GM19397 (cell line): Measurements from ENCODE around the gene SSC5D.

Experiments
- ATAC-seq: cut with Tn5 transposase; IDR thresholded peaks from one replicate; pipeline ENCODE4 v1.9.1; 2021; ENCODE audit warnings: mild to moderate bottlenecking, moderate library complexity; ENCODE audit not compliant: unreplicated experiment

Gene SSC5D

DNA sequence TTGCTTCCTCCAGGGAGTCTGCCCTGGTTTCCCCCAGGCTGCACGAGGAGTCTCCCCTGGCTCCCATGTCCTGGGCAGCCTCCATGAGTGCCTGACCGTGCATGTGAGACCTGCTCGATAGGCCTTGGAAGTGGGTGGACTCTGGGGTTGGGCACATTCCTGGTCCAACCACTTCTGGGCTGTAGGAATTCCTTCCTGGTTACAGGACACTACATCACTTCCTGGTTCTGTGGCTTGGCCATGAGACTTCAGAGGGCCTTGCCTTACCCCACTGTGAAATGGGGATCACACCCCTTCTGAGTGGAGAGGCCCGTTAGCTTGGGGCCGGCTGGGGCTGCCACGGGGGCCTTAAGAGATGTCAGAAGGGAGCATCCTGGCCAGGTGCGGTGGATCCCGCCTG lies 15.8 kb upstream of the SSC5D start:
- no peak for ATAC-seq

DNA sequence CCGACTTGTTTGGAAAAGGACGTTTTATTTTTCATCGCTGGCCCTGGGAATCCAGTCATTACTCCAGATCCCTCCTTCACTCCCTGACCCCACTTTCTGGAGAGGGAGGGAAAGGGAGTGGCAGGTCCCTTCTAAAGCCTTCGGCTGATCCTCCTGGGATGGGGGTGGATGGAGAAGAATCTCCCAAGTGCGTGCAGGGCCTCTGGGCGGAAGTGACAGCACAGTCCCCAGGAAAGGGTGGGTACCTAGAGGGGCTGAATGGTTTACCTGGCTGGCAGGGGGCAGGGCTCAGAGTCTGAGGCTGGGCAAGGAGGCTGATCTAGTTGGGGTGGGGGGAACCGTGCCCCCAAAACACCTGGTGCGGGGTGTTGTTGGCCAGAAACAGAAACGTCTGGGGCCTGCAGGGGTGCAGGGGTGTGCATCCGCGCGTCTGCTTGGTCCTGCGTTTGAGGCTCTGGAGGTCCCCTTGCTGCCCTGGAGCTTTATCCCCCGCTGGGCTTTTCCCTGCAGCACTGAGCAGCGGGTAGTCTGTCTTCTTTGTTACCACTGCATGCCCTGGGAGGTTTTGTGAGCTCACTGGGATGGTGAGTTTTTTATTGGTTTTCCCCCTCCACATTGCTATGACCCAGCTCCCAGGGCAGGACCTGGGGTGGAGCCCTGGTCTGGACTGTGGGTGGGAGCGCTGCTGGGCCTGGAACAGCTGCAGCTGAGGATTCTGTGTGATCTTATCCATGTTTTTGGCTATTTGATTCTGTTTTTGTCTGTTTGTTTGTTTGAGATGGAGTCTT lies 14.8 kb upstream of the SSC5D start:
- no peak for ATAC-seq

DNA sequence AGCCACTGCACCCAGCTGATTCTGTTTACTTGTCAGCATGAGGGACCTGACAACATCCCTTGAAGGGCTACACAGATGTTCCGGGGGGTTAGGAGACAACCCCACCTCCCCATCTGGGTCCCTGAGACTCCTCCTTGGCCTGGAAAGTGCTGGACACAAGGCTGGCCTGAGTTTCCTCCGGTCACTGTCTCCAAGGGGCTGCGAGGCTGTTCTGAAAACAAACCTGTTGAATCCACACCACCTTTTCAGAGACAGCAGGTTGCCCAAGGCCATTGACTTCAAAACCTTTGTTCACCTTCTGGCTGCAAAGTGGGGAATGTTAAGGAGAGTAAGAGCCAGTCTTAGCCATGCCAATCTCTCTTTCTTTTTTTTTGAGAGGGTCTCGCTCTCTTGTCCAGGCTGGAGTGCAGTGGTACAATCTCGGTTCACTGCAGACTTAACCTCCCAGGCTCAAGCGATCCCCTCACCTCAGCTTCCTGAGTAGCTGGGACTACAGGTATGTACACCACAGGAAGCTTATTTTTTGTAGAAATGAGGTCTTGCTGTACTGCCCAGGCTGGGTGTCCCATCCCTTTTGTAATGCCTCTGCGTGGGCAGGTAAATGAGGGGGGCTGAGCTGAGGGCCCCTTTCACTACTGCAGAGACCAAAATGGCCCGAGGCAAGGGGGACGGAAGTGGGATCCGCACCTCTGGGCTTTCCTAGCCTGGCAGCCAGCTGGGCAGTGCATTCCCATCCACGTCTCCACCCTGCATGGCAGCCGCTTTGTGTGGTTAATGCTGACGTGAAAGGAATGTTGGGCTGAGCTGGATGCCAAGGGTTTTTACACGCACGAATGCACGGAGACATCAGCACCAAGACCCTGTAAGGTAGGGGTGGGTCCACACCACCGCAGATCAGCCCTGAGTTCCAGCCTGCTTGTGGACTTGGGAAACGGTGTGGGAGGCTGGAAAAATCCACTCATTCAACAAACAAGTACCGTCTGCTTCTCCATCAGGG lies 13.7 kb upstream of the SSC5D start:
- no peak for ATAC-seq

DNA sequence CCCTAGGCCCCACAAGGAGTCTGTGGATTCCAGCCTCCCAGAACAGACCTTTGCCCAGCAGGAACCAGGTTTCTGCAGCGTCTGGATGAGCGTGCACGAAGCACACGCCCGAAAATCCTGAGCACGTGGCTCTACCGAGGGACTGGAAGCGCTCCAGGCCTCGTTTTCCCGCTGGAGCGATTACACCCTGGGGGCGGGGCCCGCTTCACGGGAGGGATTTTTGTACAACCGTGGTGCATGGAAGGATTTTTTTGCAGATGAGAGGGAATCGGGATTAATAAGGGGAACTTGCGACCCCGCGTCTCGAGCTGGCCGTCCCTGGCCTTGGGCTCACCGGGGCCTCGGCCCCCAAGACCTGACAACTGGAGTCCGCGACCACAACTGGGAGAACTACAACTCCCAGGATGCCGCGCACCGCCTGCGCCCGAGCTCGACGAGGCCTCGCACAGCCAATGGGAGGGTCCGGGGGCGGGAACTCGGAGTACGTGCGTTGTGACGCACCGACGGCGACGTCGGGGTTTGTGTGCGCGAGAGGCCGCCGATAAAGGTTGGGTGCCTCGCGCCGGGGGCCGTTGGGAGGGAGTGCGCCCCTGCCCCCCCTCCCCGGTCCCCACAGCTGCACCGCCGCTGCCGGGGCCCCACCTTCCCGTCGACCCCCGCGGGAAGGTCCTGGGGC lies 12.0 kb upstream of the SSC5D start, which contains the start of gene ZNF628:
Gene ZNF628 (plus strand): TSS at position 518 of the 676 bp plus-strand sequence. CDS start 3,294 bp downstream, outside the sequence.
- peak; percentile 93 for ATAC-seq

DNA sequence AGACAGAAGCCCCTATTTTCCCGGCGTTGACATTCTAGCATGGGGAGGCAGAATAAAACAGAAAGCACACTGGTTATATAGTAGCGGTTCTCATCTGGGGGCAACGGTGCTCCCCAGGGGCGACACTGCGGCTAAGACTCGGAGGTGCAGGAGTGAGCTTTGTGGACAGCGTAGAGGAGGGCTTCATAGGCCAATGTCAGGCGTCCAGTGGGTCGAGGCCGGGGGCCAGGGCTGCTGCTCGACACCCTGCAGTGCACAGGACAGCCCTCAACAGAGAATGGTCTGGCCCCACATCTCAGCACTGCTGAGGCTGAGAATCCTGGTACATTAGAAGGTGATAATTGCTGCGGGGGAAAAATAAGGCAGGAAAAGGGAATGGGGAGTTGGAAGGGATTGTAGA lies 10.3 kb upstream of the SSC5D start:
- no peak for ATAC-seq

DNA sequence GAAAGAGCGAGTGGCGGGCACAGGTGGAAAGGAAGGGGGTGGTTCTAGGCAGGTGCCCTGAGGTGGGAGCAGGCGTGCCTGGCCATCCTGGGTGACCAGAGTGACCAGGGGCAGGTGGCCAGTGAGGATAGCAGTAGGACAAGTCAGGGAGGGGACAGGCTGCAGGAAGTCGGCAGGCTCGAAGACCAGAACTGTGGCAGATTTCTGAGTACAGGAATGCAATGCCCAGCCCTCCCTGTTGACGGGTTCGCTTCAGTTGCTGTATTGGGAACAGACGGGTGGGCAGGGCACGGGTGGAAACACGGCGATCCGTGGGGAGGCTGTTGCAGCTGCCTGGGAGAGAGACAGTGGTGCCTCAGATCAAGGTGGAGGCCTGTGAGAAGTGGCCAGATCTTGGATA lies 9.9 kb upstream of the SSC5D start:
- ATAC-seq: no peak

DNA sequence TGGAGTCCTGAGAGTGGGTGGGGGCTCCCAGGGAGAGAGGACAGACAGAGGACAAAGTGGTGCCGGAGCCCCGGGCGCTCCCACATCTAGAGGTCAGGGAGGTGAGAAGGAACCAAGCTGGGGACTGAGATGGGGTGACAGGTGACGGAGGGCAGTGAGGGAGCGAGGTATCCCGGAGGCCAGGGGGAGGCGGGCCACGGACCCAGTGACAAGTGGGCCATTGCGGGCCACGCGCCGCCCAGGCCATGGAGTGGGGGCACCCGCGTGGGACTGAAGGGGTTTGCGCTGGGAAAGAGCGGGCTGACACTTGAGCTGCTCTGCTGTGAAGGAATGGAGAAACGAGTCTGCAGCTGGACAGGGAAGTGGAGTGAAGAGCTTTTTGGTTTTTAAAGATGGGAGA lies 9.2 kb upstream of the SSC5D start:
- ATAC-seq: no peak

DNA sequence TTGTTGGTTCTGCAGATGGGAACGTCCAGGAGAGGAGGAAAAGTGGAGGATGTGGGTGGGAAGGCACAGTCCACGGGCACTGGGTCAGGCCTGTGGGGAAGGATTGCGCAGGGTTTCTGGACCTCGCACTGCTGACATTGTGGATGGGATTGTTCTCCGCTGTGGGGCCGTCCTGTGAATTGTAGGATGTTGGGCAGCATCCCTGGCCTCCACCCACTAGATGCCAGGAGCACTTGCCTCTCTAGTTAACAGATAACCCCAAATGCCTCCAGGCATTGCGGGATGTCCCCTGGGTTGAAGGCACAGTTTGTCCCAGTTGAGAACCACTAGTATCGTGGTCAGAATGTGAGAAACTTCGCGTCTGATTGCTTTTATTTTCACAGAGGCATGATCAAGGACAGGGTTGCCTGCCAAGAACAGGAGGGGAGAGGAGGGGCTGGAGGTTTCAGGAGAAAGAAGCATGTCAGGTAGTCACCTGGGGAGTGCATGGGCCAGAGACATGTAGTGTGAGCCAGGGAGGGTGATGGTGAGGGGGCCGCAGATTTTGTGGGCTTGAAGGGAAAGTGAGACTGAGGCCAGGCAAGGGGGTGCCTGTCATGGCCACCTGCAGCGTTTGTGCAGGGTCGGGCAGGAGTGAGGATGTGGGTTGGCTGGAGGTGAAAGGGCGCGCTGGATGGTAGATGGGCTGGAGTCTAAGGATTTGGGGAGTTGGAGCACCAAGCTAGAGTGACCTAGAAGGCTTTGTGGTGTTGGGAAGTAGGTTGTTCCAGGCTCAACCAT lies 8.6 kb upstream of the SSC5D start:
- no peak for ATAC-seq

DNA sequence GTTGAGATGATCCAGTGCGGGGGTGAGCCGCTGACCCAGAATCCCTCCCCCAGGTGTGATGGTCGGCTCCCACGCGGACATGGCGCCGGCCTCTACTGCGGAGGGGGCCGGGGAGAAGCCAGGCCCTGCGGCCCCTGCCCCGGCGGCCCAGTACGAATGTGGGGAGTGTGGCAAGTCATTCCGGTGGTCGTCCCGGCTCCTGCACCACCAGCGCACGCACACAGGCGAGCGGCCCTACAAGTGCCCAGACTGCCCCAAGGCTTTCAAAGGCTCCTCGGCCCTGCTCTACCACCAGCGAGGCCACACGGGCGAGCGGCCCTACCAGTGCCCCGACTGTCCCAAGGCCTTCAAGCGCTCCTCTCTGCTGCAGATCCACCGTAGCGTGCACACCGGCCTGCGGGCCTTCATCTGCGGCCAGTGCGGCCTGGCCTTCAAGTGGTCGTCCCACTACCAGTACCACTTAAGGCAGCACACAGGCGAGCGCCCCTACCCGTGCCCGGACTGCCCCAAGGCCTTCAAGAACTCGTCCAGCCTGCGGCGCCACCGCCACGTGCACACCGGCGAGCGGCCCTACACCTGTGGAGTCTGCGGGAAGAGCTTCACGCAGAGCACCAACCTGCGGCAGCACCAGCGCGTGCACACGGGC lies 7.0 kb upstream of the SSC5D start:
- ATAC-seq: no peak

DNA sequence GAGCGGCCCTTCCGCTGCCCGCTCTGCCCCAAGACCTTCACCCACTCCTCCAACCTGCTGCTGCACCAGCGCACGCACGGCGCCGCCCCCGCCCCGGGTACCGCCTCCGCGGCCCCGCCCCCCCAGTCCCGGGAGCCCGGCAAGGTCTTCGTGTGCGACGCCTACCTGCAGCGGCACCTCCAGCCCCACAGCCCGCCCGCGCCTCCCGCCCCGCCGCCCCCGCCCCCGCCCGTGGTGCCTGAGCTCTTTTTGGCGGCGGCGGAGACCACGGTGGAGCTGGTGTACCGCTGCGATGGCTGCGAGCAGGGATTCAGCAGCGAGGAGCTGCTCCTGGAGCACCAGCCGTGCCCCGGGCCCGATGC lies 6.5 kb upstream of the SSC5D start:
- no peak for ATAC-seq

DNA sequence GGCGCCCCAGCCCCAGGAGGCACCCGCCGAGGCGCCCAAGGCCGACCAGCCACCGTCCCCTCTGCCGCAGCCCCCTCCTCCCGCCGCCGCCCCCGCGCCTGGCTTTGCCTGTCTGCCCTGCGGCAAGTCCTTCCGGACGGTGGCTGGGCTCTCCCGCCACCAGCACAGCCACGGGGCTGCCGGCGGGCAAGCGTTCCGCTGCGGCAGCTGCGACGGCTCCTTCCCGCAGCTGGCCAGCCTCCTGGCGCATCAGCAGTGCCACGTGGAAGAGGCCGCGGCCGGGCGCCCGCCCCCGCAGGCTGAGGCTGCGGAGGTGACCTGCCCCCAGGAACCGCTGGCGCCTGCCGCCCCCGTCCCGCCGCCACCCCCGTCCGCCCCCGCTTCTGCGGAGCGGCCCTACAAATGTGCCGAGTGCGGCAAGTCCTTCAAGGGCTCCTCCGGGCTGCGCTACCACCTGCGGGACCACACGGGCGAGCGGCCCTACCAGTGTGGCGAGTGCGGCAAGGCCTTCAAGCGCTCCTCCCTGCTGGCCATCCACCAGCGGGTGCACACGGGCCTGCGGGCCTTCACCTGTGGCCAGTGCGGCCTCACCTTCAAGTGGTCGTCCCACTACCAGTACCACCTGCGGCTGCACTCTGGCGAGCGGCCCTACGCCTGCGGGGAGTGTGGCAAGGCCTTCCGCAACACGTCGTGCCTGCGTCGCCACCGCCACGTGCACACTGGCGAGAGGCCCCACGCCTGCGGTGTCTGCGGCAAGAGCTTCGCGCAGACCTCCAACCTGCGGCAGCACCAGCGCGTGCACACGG lies 5.9 kb upstream of the SSC5D start:
- ATAC-seq: no peak

DNA sequence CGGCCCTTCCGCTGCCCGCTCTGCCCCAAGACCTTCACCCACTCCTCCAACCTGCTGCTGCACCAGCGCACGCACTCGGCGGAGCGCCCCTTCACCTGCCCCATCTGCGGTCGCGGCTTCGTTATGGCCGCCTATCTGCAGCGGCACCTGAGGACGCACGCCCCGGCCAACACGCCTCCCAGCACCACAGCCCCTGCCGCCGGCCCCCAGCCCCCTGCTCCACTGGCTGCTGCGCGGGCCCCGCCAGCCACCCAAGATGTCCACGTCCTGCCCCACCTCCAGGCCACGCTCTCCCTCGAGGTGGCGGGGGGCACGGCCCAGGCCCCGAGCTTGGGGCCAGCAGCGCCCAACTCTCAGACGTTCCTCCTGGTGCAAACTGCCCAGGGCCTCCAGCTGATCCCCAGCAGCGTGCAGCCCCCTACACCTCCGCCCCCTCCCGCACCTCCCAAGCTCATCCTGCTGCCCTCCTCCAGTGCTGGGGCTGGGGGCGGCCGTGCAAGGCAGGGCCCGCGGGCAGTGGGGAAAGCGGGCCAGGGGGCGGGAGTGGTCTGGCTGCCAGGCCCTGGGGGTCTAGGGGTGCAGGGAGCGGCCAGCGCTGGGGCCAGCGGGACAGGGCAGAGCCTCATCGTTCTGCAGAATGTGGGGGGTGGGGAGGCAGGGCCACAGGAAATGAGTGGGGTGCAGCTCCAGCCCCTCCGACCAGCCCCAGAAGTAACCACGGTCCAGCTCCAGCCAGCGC lies 5.1 kb upstream of the SSC5D start:
- ATAC-seq: no peak

DNA sequence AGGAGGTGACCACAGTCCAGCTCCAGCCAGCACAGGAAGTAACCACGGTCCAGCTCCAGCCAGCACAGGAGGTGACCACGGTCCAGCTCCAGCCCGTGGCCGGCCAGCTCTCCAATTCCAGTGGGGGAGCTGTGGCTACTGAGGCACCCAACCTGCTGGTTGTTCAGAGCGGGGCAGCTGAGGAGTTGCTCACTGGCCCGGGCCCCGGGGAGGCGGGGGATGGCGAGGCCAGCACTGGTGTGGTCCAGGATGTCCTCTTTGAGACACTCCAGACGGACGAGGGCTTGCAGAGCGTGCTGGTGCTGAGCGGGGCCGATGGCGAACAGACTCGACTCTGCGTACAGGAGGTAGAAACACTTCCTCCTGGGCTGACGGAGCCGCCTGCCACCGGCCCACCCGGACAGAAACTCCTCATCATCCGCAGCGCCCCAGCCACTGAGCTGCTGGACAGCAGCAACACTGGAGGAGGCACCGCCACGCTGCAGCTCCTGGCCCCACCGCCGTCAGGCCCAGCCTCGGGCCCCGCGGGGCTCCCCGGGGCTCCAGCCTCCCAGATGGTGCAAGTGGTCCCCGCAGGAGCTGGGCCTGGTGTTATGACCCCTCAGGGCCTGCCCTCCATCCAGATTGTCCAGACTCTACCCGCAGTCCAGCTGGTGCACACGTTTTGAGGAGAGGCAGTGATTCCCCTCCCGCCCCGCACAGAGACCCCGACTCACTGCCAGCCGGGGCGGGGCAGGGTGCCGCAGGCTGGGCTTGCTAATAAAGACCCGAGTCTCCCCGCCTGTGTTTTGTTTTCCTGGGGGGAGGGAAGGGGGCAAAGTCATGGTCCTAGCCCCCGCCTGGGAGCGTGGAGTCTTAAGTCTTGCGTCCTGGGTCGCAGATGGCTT lies 4.3 kb upstream of the SSC5D start:
- ATAC-seq: no peak

DNA sequence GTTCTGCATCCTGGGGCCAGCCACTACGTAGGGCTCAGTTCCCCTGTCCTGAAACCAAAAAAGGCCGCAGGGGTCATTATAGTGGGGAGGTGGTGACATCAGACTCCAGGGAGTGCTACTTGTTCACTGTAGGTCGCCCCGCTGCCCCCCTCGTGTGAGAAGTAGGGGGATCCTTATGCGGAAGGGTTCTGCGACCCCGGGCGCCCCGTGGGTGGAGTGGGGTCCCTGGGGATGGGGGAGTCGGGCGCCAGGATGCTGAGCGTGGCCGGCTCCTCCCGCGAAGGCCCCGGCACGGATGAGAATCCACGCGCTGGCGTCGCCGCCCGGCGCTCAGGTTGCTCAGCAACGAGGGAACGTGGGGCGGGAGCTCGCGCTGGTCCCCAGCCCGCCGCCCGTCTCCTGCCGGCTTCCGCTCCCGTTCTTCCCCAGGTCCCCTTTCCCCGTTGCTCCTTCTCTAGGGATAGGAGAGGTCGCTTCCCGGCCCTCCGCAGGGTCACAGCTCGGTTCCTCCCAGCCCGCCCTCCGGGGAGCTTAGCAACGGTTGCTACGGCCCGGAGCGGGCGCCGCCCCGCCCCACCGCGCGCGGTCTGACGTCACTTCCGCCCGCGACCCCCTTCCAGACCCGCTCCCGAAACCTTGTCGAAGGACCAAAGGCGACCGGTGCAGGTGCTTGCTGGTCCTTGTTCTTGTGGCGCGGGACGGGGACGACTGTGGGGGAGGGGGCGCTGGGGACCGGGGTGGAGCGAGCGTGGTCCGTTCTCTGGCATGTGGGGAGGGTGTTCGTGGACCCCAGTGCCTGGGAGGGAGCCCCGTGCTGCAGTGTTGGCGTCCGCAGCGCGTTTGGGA lies 3.4 kb upstream of the SSC5D start, which contains the start of gene NAT14:
Gene NAT14 (plus strand): TSS at position 596 of the 846 bp plus-strand sequence. CDS start 521 bp downstream, outside the sequence.
- peak; percentile 58 for ATAC-seq

DNA sequence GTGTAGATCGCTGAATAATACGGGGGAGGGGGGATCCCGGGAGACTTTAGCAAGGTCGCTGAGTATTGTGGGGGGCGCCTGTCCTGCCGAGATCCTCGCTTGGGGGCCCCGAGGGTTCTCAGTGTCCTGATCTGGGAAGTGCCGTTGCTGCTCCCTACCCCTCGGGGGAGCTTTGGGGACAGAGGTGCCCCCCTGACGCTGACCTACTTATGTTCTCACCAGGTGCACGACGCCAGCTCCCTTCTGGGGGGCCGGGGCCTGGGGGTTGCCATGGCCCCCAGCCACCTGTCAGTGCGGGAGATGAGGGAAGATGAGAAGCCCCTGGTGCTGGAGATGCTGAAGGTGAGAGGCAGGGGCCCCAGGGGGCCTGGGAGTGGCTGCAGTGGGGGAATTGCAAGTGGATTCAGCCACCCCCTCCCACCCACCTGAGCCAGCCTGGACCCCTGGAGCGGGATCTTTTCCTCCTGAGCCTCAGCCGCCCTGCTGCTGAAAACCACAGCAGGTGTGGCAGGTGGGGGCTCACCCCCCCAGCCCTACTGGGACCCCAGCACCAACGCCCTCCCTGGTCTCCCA lies 2.7 kb upstream of the SSC5D start:
- no peak for ATAC-seq
